ENCODE results near the gene AP4B1.

DNA sequence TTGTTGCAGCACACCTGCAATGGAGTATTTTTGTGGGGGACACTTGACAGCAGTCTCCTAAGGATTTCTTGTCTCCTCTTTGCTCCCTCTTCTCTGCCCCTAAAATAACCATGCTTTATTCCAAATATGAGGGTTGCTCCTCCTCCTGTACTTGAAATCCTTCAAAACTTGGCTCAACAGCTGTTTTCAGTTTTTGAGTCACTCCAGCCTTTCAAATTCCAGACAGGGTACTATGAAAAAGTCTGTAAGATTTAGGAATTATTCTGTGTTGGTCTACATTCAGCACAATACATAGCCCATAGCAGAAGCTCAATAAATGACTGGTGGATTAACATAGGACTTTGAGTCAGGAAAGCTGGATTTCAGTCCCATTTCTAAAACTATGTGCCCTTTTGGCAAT, 5.5 kb downstream of the AP4B1 start:
- TF ChIP-seq, protein P1, sequence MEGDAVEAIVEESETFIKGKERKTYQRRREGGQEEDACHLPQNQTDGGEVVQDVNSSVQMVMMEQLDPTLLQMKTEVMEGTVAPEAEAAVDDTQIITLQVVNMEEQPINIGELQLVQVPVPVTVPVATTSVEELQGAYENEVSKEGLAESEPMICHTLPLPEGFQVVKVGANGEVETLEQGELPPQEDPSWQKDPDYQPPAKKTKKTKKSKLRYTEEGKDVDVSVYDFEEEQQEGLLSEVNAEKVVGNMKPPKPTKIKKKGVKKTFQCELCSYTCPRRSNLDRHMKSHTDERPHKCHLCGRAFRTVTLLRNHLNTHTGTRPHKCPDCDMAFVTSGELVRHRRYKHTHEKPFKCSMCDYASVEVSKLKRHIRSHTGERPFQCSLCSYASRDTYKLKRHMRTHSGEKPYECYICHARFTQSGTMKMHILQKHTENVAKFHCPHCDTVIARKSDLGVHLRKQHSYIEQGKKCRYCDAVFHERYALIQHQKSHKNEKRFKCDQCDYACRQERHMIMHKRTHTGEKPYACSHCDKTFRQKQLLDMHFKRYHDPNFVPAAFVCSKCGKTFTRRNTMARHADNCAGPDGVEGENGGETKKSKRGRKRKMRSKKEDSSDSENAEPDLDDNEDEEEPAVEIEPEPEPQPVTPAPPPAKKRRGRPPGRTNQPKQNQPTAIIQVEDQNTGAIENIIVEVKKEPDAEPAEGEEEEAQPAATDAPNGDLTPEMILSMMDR (IDR thresholded peaks at IDR 0.05): no peak
- TF ChIP-seq POLR2A (IDR thresholded peaks at IDR 0.05): no peak

Data from heart left ventricle (tissue), 13 donors.